GM18870 (cell line): ENCODE results near the gene IL17RC.
"Not testable (repeated sequence)": the region's sequence is repeated elsewhere in the genome, so short reads cannot be mapped to it uniquely, and the experiment has no call there.

ENCODE experiments used
- ATAC-seq: cut with Tn5 transposase; IDR thresholded peaks from one replicate; pipeline ENCODE4 v1.9.1; 2021; ENCODE audit warnings: moderate library complexity; ENCODE audit not compliant: unreplicated experiment

The IL17RC gene

GRCh38 chr3:9891072-9891622 lies 25.8 kb upstream of the IL17RC start:
- no peak for ATAC-seq

- no peak for ATAC-seq
These were observed 23.2 kb upstream of the IL17RC start for GRCh38 chr3:9893739-9894138.

GRCh38 chr3:9895715-9896114 lies 21.2 kb upstream of the IL17RC start:
- not testable (repeated sequence) for ATAC-seq

GRCh38 chr3:9896755-9897407 lies 20.0 kb upstream of the IL17RC start:
- not testable (repeated sequence) for ATAC-seq

- no peak for ATAC-seq
These were observed 19.2 kb upstream of the IL17RC start for GRCh38 chr3:9897408-9898372.

- ATAC-seq = no peak
These were observed 18.2 kb upstream of the IL17RC start for GRCh38 chr3:9898467-9899241.

GRCh38 chr3:9899289-9899791 lies 17.6 kb upstream of the IL17RC start:
- no peak for ATAC-seq

GRCh38 chr3:9900965-9901415 lies 15.9 kb upstream of the IL17RC start:
- ATAC-seq = not testable (repeated sequence)

- ATAC-seq = no peak
These were observed 14.9 kb upstream of the IL17RC start for GRCh38 chr3:9901967-9902366.

- ATAC-seq = no peak
These were observed 14.3 kb upstream of the IL17RC start, which contains the start of gene IL17RE for GRCh38 chr3:9902372-9903237. TSS of gene IL17RE (plus strand) at chr3:9902848. CDS start at chr3:9902933, 85 bp downstream.

GRCh38 chr3:9903238-9903624 lies 13.7 kb upstream of the IL17RC start:
- ATAC-seq = no peak

GRCh38 chr3:9903904-9904303 lies 13.0 kb upstream of the IL17RC start:
- ATAC-seq = no peak

GRCh38 chr3:9906480-9906879 lies 10.4 kb upstream of the IL17RC start:
- ATAC-seq = no peak

- ATAC-seq = no peak
These were observed 8.6 kb upstream of the IL17RC start for GRCh38 chr3:9908286-9908685.

- no peak for ATAC-seq
These were observed 7.5 kb upstream of the IL17RC start for GRCh38 chr3:9909221-9910013.

- ATAC-seq = no peak
These were observed 5.0 kb upstream of the IL17RC start for GRCh38 chr3:9911863-9912262.

- no peak for ATAC-seq
These were observed 4.5 kb upstream of the IL17RC start for GRCh38 chr3:9912294-9912935.

- no peak for ATAC-seq
These were observed 3.3 kb upstream of the IL17RC start for GRCh38 chr3:9913601-9914000.
